ENCODE measurements around the gene PUM2. TPM values are rescaled to one million over a fixed set of nuclear protein-coding genes. Genes with fewer than 3 reads are reported as not detected.

Gene PUM2
- total and polyA plus RNA-seq, 2 of the 8 experiments (the other 6 are each of a cell fraction or from before 2014, with no cell fraction given) = 46.6 to 114 TPM

DNA sequence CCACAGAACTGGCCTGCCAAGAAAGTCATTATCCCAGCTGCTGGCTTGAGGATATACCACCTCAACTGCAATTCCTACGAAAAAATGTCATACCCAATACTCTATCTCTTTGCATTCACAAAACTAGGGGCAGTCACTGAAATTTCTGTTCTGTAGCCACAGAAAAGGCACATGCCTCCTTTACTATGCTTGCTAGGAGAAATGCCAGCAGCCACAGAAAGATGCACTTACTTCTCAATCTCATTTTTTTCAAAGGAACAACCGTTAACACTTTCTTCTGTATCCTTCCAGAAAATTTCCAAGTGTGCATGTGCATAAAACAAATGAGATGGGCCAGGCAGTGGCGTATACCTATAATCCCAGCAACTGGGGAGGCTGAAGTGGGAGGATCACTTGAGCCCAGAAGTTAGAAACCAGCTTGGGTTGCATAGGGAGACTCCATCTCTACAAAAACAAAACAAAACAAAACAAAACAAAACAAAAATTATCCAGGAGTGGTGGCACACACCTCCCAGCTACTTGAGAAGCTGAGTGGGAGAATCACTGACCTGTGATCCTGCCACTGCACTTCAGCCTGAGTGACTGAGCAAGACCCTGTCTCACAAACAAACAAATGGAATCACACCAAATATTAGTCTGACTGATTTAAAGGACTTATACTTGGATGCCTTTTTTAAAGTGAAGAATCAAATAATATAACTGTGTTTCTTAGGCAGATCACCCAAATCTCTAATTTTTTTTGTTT is 22.4 kb upstream of the PUM2 start:
- peaks cover 0 to 5% (median under 1%) of the 10 kb centered on the region in 4 experiments; a peak in 3 of 7 replicates for H3K4me1 ChIP-seq (replicated peaks in 1 of 4; ENCODE audit: control insufficient read depth in 3 of 4, insufficient read depth in 4 of 4, low read length in 3 of 4)
- H4K8ac ChIP-seq (ENCODE audit: extremely low read depth, insufficient read depth, low read length) = no peak overlapping the region
- no peaks in the 10 kb centered on the region for H3K36me3 ChIP-seq (ENCODE audit: control insufficient read depth in 2 of 4, insufficient read depth in 4 of 4, low read length in 3 of 4)
- no peak overlapping the region for H3K4me3 ChIP-seq (ENCODE audit: extremely low read depth in 1 of 4, insufficient read depth in 2 of 4, low read depth in 3 of 4, low read length in 4 of 4)
- DNase-seq (ENCODE audit: low read depth in 1 of 2, low spot score in 2 of 2) = no peak
- no peak for FAIRE-seq
- no peak overlapping the region for H2AK5ac ChIP-seq (ENCODE audit: low read depth, low read length)
- H3K27me3 ChIP-seq (replicated peaks in 1 of 4; ENCODE audit: control insufficient read depth in 3 of 4, extremely low read depth in 1 of 4, insufficient read depth in 3 of 4, low read length in 3 of 4) = no peaks in the 10 kb centered on the region
- no peak overlapping the region for H3K4me2 ChIP-seq (ENCODE audit: insufficient read depth in 1 of 2, low read depth in 2 of 2, low read length in 2 of 2)
- ChIA-PET POLR2A (ENCODE audit: partially characterized antibody) (no interaction called here), CTCF (ENCODE audit: partially characterized antibody) (interaction anchor here (0.6 to 1.5 kb wide), 4 partner anchors 21 to 269 kb away, joined by 3 to 4 read pairs (median 3); no protein-coding TSS in a partner anchor)
- no peak overlapping the region for H4K91ac ChIP-seq (replicated peaks; ENCODE audit: insufficient read length, low read length)
- no peaks in the 10 kb centered on the region for H3K9me3 ChIP-seq (ENCODE audit: insufficient read depth in 2 of 2, low read depth in 1 of 2, low read length in 1 of 2)
- no peaks in the 10 kb centered on the region for H3K23me2 ChIP-seq (ENCODE audit: low read depth, low read length)
- H2BK5ac ChIP-seq (ENCODE audit: low read depth, low read length) = no peak overlapping the region
- no peak overlapping the region for H3K14ac ChIP-seq (ENCODE audit: insufficient read length)
- no peak overlapping the region for H3K56ac ChIP-seq (replicated peaks; ENCODE audit: insufficient read length, low read depth, low read length)
- no peaks in the 10 kb centered on the region for H3K79me2 ChIP-seq (ENCODE audit: control insufficient read depth in 1 of 2, insufficient read depth in 2 of 2, low read length in 2 of 2)
- no peak overlapping the region for H2BK15ac ChIP-seq (ENCODE audit: low read length)
- no peaks in the 10 kb centered on the region for H4K20me1 ChIP-seq (replicated peaks in 1 of 2; ENCODE audit: control insufficient read depth in 1 of 2, insufficient read depth in 2 of 2, low read length in 2 of 2)
- no peak overlapping the region for H2BK120ac ChIP-seq (replicated peaks; ENCODE audit: low read depth, low read length)
- 81% methylated on average over 3 of the region's 3 CpGs; no CpG with 5 or more reads in 1 of the 2 experiments for WGBS, 2 experiments (ENCODE audit: extremely low coverage in 1 of 2, insufficient coverage in 1 of 2, insufficient read length in 1 of 2, insufficient replicate concordance in 2 of 2, low coverage in 1 of 2, low lambda C conversion rate in 2 of 2, missing lambda C conversion rate in 1 of 2)
- no peak overlapping the region for H2BK12ac ChIP-seq (ENCODE audit: low read depth, low read length)
- H3K23ac ChIP-seq (ENCODE audit: insufficient read length) = no peak overlapping the region
- no peak overlapping the region for H4K5ac ChIP-seq (ENCODE audit: insufficient read length, low read depth, low read length)
- no peaks in the 10 kb centered on the region for H3K79me1 ChIP-seq (ENCODE audit: low read depth, low read length)
- no peak overlapping the region for H3K9ac ChIP-seq (replicated peaks in 1 of 4; ENCODE audit: extremely low read depth in 1 of 4, low read depth in 3 of 4, low read length in 3 of 4)
- H2BK20ac ChIP-seq (ENCODE audit: low read length) = no peak overlapping the region
- H3K27ac ChIP-seq (ENCODE audit: low read depth, low read length) = no peak overlapping the region
- H2AFZ ChIP-seq (ENCODE audit: low read length) = no peak overlapping the region
- no peak overlapping the region for H3K4ac ChIP-seq (replicated peaks; ENCODE audit: insufficient read length, low read depth, low read length)
- H3K18ac ChIP-seq (ENCODE audit: extremely low read depth, low read length) = no peak overlapping the region
- TF ChIP-seq EP300 (IDR thresholded peaks at IDR 0.05; ENCODE audit: borderline replicate concordance in 1 of 2, low read depth in 2 of 2, low read length in 2 of 2) (no peak), CEBPB (IDR thresholded peaks at IDR 0.05; ENCODE audit: low read depth, low read length) (no peak), SP4 (IDR thresholded peaks at IDR 0.05; ENCODE audit: low read length) (no peak), TBP (IDR thresholded peaks at IDR 0.05; ENCODE audit: low read depth, low read length) (no peak), GABPA (IDR thresholded peaks at IDR 0.05; ENCODE audit: borderline replicate concordance, insufficient read depth, low read length) (no peak), CREB1 (IDR thresholded peaks at IDR 0.05) (no peak), SIRT6 (IDR thresholded peaks at IDR 0.05; ENCODE audit: low read length) (no peak), NRF1 (IDR thresholded peaks at IDR 0.05; ENCODE audit: low read depth, low read length) (no peak), ZNF274 (IDR thresholded peaks at IDR 0.05; ENCODE audit: borderline replicate concordance, extremely low read depth, low read length) (no peak), MAFK (IDR thresholded peaks at IDR 0.05; ENCODE audit: low read depth, low read length) (no peak)
- TF ChIP-seq, protein P1, sequence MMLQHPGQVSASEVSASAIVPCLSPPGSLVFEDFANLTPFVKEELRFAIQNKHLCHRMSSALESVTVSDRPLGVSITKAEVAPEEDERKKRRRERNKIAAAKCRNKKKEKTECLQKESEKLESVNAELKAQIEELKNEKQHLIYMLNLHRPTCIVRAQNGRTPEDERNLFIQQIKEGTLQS (IDR thresholded peaks at IDR 0.05; ENCODE audit: insufficient read depth, low read depth, low read length) = no peak

Data from H1 (cell line).